Gastroesophageal sphincter (tissue), 3 donors: Measurements from ENCODE around the gene HOXA5.
A peak's percentile ranks its signal among the peaks of the same experiment; 100 is the strongest.

Experiments used
- CTCF ChIP-seq, 4 experiments: fragments of 200-600 bp in 2 of 4; fragments of 450-650 bp in 2 of 4; sonication (generic) in 1 of 4; IDR thresholded peaks; one replicate each; pipeline ENCODE4 v1.5.1; 2017 to 2019; ENCODE audit warnings: antibody characterized with exemption in 4 of 4, mild to moderate bottlenecking in 2 of 4, moderate library complexity in 2 of 4
- EP300 ChIP-seq: sonication (generic); formaldehyde crosslinking; IDR thresholded peaks from one replicate; pipeline ENCODE4 v1.6.1; 2017; ENCODE audit warnings: antibody characterized with exemption, mild to moderate bottlenecking
- POLR2A ChIP-seq, 2 donors: fragments of 450-650 bp; IDR thresholded peaks; one replicate each; pipeline ENCODE4 v1.6.1; 2017; ENCODE audit warnings: antibody characterized with exemption in 2 of 2, mild to moderate bottlenecking in 2 of 2, moderate library complexity in 1 of 2

GRCh38 chr7:27116031-27116961 lies 27.2 kb downstream of the HOXA5 start:
- peak in 1 of 4 experiments; percentile 16 for TF ChIP-seq CTCF (IDR thresholded peaks at IDR 0.05)
- no peak for TF ChIP-seq POLR2A (IDR thresholded peaks at IDR 0.05)
- no peak for TF ChIP-seq EP300
